ENCODE measurements around the gene KLF16.

Gene KLF16

GRCh38 chr19:1813192-1814182 lies 49.9 kb downstream of the KLF16 start:
- no peak for TF ChIP-seq CTCF (IDR thresholded peaks at IDR 0.05; ENCODE audit: extremely low read depth, missing control alignments)
- no peak for DNase-seq (ENCODE audit: low spot score)

DNA sequence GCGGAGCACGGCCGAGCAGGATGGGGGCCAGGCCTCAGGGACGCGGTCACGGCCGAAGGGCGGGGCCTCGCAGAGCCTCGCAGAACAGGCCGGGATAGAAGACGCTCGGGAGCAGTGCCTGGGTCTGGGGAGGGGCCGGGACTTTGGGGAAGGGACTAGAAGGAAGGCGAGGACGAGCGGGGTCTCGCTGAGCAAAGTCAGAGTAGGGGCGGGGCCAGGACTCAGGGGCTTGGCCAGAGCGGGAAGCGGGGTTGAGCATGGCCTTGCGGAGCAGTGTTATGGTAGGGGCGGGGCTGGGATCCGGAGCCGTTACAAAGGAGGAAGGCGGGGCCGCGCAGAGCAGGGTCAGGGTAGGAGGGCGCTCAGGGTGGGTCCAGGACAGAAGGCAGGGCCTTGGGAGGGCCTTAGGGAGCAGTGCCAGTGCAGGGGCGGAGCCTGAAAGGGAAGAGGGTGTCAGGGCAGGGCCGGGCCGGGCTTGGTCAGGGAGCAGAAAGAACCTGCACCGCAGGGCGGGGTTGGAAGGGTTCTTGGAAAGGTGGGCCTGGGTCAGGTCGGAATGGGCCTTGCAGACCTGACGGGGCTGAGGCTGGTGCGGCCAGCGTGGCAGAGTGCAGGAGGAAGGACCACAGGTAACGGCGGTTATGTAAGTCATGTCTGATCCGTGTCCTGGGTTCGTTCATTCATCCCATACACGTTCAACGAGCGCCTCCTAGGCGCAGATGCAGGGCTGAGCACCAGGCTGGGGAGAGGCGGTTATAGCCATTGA lies 50.8 kb downstream of the KLF16 start:
- peak; percentile 41 for TF ChIP-seq CTCF (IDR thresholded peaks at IDR 0.05; ENCODE audit: extremely low read depth, missing control alignments)
- DNase-seq (ENCODE audit: low spot score): peak; percentile 96

- TF ChIP-seq CTCF (IDR thresholded peaks at IDR 0.05; ENCODE audit: extremely low read depth, missing control alignments): no peak
- peak; percentile 100 for DNase-seq (ENCODE audit: low spot score)
These were observed 51.4 kb downstream of the KLF16 start, which contains the start of gene ATP8B3 for GRCh38 chr19:1811942-1812425. ATP8B3 (minus strand) TSS chr19:1812276; CDS start chr19:1811736, 540 bp downstream.

DNA sequence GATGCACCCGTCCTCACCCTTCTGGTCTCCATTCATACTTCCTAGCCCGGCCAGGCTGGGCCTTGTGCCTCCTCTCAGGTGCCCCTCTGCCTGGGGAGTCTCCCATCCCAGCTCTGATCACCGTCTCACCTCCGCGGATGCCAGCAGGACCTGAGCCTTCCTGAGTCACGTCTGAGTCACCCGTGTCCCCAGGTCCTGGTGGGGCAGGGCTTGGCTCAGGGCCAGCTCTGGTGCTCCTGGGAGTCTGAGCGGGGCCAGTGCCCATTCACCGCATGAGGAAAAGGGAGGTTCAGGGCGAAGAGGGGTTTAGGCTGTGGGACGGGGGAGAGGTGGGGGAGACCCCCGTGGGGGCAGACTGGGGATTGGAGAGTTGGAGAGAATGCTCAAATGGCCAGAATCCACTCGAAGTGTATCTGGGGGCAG lies 51.9 kb downstream of the KLF16 start:
- DNase-seq (ENCODE audit: low spot score): no peak
- TF ChIP-seq CTCF (IDR thresholded peaks at IDR 0.05; ENCODE audit: extremely low read depth, missing control alignments): no peak

- no peak for TF ChIP-seq CTCF (IDR thresholded peaks at IDR 0.05; ENCODE audit: extremely low read depth, missing control alignments)
- DNase-seq (ENCODE audit: low spot score): no peak
These were observed 52.8 kb downstream of the KLF16 start for GRCh38 chr19:1810439-1811160.

DNA sequence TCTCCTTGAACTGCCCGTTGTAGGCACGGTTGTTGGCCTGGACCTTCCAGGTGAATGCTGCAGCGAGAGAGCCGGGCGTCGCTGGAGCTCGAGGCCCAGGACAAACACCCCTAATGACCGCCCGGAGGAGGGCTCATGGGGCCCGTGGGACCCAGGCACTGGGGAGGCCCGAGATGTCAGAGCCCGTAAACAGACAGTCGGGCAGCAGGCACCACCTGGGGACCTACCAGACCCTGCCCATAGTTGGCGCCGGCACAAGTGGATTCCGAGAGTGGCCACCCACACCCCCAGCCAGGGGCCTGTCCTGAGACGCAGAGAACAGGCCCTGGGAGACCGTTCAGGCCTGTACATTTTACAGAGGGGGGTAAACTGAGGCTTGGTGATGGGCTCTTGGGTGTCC lies 53.7 kb downstream of the KLF16 start:
- DNase-seq (ENCODE audit: low spot score): no peak
- TF ChIP-seq CTCF (IDR thresholded peaks at IDR 0.05; ENCODE audit: extremely low read depth, missing control alignments): no peak
